DND-41 (cell line): Measurements from ENCODE around the gene DOCK9.

Experiments used
- CTCF ChIP-seq: IDR thresholded peaks from 2 replicates; pipeline ENCODE4 v1.5.1; 2012; ENCODE audit warnings: borderline replicate concordance, low read length, moderate library complexity, mild to moderate bottlenecking; ENCODE audit not compliant: poor library complexity, severe bottlenecking; ENCODE audit errors: extremely low read depth
- EZH2 ChIP-seq: IDR thresholded peaks from 3 replicates; pipeline ENCODE4 v1.6.1; 2012; ENCODE audit warnings: borderline replicate concordance, low read depth, mild to moderate bottlenecking, moderate library complexity, low read length, inconsistent platforms; ENCODE audit not compliant: severe bottlenecking

- no peak for TF ChIP-seq EZH2
- no peak for TF ChIP-seq CTCF
Measured at GRCh38 chr13:98955336-98955735, 22.5 kb downstream of the DOCK9 start.
